ENCODE results near the gene ALAD. TPM values are rescaled to one million over a fixed set of nuclear protein-coding genes. Genes with fewer than 3 reads are reported as not detected.
A peak's percentile ranks its signal among the peaks of the same experiment; 100 is the strongest.

The ALAD gene
- total and polyA plus RNA-seq, 9 of the 15 experiments (the other 6 are each of a cell fraction or from before 2014, with no cell fraction given): 1.3 to 12.7 (median 6.8) TPM

DNA sequence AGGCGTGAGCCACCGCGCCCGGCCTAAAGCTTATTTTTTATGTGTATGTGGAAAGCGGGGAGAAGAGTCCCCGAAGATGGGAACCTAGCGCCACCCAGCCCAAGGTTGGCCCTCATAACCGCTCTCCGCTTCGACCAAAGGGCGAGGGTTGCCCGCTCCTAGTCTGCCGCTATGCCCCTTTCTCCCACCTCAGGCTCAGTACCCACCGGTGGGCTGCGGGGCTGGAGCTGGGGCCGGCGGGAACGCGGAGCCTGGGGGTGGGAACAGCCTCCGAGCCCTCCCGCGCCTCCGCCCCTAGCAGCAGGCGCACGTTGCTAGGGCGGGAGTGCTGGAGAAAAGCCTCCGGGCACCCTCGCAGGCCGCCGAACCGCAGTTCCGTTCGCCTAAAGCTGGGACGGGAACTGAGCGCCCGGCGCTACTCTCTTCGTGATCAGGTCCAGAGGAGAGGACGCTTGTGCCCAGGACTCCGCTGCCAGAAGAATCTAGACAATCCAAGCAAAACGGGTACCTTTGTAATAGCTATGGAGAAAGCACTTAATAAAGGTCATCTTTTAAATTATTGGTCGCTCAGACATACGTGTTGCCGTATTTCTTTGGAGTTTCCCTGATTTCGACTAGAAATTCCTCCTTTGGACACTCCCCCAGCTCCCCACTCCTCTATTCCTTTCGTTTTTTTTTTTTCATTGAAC, 60.9 kb downstream of the ALAD start, which contains the start of gene WDR31 (continued):
- TF ChIP-seq ILK (tag; IDR thresholded peaks at IDR 0.05; ENCODE audit: borderline replicate concordance, low read depth) (no peak), HMG20A (CRISPR knock-in tag; conservative IDR thresholded peaks at IDR 0.05) (no peak), ZFP1 (CRISPR knock-in tag; IDR thresholded peaks at IDR 0.05) (no peak), LARP7 (IDR thresholded peaks at IDR 0.05) (no peak), BRD9 (IDR thresholded peaks at IDR 0.05; ENCODE audit: low read depth, partially characterized antibody) (no peak), HIVEP1 (CRISPR knock-in tag; IDR thresholded peaks at IDR 0.05) (no peak), RBM22 (IDR thresholded peaks at IDR 0.05; ENCODE audit: low read depth, low read length, poor library complexity, severe bottlenecking) (peak; percentile 98), SMARCC2 (IDR thresholded peaks at IDR 0.05; ENCODE audit: low read depth) (peak; percentile 21; the same call in 1 of the 2 replicates), SMAD4 (CRISPR knock-in tag; conservative IDR thresholded peaks at IDR 0.05) (peak; percentile 19; the same call in 1 of the 2 replicates), CTBP1 (IDR thresholded peaks at IDR 0.05; ENCODE audit: borderline replicate concordance) (peak; percentile 86), CHD7 (IDR thresholded peaks at IDR 0.05; ENCODE audit: low read depth, low read length) (no peak), ZNF174 (CRISPR knock-in tag; IDR thresholded peaks at IDR 0.05) (no peak), KLF1 (tag; IDR thresholded peaks at IDR 0.05) (no peak), NR4A1 (CRISPR knock-in tag; IDR thresholded peaks at IDR 0.05) (no peak), NR4A1 (tag; IDR thresholded peaks at IDR 0.05) (0 out of 2 replicates have a peak, but pooled peaks have one; percentile 43), PCBP1 (IDR thresholded peaks at IDR 0.05; ENCODE audit: low read depth, low read length, poor library complexity, severe bottlenecking) (no peak), CEBPB (tag; IDR thresholded peaks at IDR 0.05) (no peak)
- TF ChIP-seq, protein P1, sequence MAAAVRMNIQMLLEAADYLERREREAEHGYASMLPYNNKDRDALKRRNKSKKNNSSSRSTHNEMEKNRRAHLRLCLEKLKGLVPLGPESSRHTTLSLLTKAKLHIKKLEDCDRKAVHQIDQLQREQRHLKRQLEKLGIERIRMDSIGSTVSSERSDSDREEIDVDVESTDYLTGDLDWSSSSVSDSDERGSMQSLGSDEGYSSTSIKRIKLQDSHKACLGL (CRISPR knock-in tag; IDR thresholded peaks at IDR 0.05; ENCODE audit: borderline replicate concordance, poor library complexity, severe bottlenecking): no peak
